H1 (cell line): ENCODE results near the gene ZNF23. TPM values are rescaled to one million over a fixed set of nuclear protein-coding genes. Genes with fewer than 3 reads are reported as not detected.

ENCODE experiments used
- CTCF ChIA-PET: fragments of 300-600 bp; sonication (Branson Sonifier 250); formaldehyde crosslinking; loops from one replicate; lab custom pipeline; 2021; ENCODE audit not compliant: partially characterized antibody; lab: Charles Lee
- POLR2A ChIA-PET: fragments of 300-600 bp; sonication (Branson Sonifier 250); formaldehyde crosslinking; loops from one replicate; lab custom pipeline; 2021; ENCODE audit warnings: inconsistent platforms; ENCODE audit not compliant: partially characterized antibody; lab: Charles Lee
- DNase-seq, 2 experiments: peaks; one replicate each; pipeline versions ENCODE4 v3.0.0 to v3.0.0-alpha.2; 2010 to 2022; ENCODE audit warnings: low spot score in 2 of 2, low read depth in 1 of 2, mixed read lengths in 1 of 2
- FAIRE-seq: peaks from 2 replicates; lab custom pipeline; 2011; peaks lifted over from hg19 to GRCh38; lab: Jason Lieb, UNC
- H2AFZ ChIP-seq: 2 replicates; pipeline ENCODE4 v1.8.1; 2012; ENCODE audit warnings: low read length, inconsistent platforms
- H2AK5ac ChIP-seq: 2 replicates; pipeline ENCODE4 v1.6.1; 2013; ENCODE audit warnings: low read depth, low read length
- H2BK120ac ChIP-seq: replicated peaks from 2 replicates; pipeline ENCODE3; 2013; ENCODE audit warnings: low read depth, low read length, inconsistent platforms
- H2BK12ac ChIP-seq: 2 replicates; pipeline ENCODE4 v1.6.1; 2013; ENCODE audit warnings: low read depth, low read length
- H2BK15ac ChIP-seq: 2 replicates; pipeline ENCODE4 v1.6.1; 2013; ENCODE audit warnings: low read length
- H2BK20ac ChIP-seq: 2 replicates; pipeline ENCODE4 v1.6.1; 2013; ENCODE audit warnings: low read length
- H2BK5ac ChIP-seq: 2 replicates; pipeline ENCODE4 v1.6.1; 2013; ENCODE audit warnings: low read depth, low read length
- H3K14ac ChIP-seq: 2 replicates; pipeline ENCODE4 v1.6.1; 2013; ENCODE audit warnings: inconsistent platforms; ENCODE audit not compliant: insufficient read length
- H3K18ac ChIP-seq: 2 replicates; pipeline ENCODE4 v1.6.1; 2013; ENCODE audit warnings: low read length; ENCODE audit errors: extremely low read depth
- H3K23ac ChIP-seq: 2 replicates; pipeline ENCODE4 v1.6.1; 2013; ENCODE audit warnings: inconsistent platforms; ENCODE audit not compliant: insufficient read length
- H3K23me2 ChIP-seq: 2 replicates; pipeline ENCODE4 v1.6.1; 2013; ENCODE audit warnings: low read depth, low read length
- H3K27ac ChIP-seq: 2 replicates; pipeline ENCODE4 v1.6.1; 2011; ENCODE audit warnings: low read depth, low read length, inconsistent platforms
- H3K27me3 ChIP-seq, 4 experiments: replicated peaks in 1 of 4; 1 replicate in 1 of 4; 2 replicates in 3 of 4; pipeline versions ENCODE4 v1.6.1 to v1.8.1; 2011 to 2013; ENCODE audit warnings: low read length in 3 of 4, mild to moderate bottlenecking in 3 of 4, inconsistent platforms in 2 of 4, mixed read lengths in 2 of 4, moderate library complexity in 1 of 4; ENCODE audit not compliant: control insufficient read depth in 3 of 4, insufficient read depth in 3 of 4; ENCODE audit errors: extremely low read depth in 1 of 4
- H3K36me3 ChIP-seq, 4 experiments: 2 replicates each; pipeline versions ENCODE4 v1.6.1 to v1.8.1; 2011 to 2013; ENCODE audit warnings: mild to moderate bottlenecking in 4 of 4, low read length in 3 of 4, moderate library complexity in 2 of 4, control low read depth in 1 of 4, inconsistent platforms in 1 of 4; ENCODE audit not compliant: insufficient read depth in 4 of 4, control insufficient read depth in 2 of 4
- H3K4ac ChIP-seq: replicated peaks from 2 replicates; pipeline ENCODE3; 2013; ENCODE audit warnings: low read length, low read depth, mixed read lengths, inconsistent platforms; ENCODE audit not compliant: insufficient read length
- H3K4me1 ChIP-seq, 4 experiments: replicated peaks in 1 of 4; 1 replicate in 1 of 4; 2 replicates in 3 of 4; pipeline versions ENCODE4 v1.6.1 to v1.8.1; 2011 to 2013; ENCODE audit warnings: low read length in 3 of 4, inconsistent platforms in 2 of 4, mixed read lengths in 1 of 4; ENCODE audit not compliant: insufficient read depth in 4 of 4, control insufficient read depth in 3 of 4
- H3K4me2 ChIP-seq, 2 experiments: 2 replicates each; pipeline versions ENCODE4 v1.6.1 to v1.8.1; 2011 to 2013; ENCODE audit warnings: low read depth in 2 of 2, low read length in 2 of 2, control low read depth in 1 of 2, inconsistent platforms in 1 of 2, mild to moderate bottlenecking in 1 of 2; ENCODE audit not compliant: insufficient read depth in 1 of 2
- H3K4me3 ChIP-seq, 4 experiments: fragments of 200-600, 300-600 bp in 1 of 4; sonication (generic), shearing (Covaris generic), sonication (Bioruptor Twin) in 1 of 4; 2 replicates each; pipeline versions ENCODE4 v1.5.1 to v1.8.1; 2011 to 2016; ENCODE audit warnings: low read length in 4 of 4, low read depth in 3 of 4, control low read depth in 2 of 4, inconsistent platforms in 2 of 4, mild to moderate bottlenecking in 2 of 4, mixed read lengths in 1 of 4, moderate library complexity in 1 of 4; ENCODE audit not compliant: insufficient read depth in 2 of 4; ENCODE audit errors: extremely low read depth in 1 of 4
- H3K56ac ChIP-seq: replicated peaks from 2 replicates; pipeline ENCODE3; 2013; ENCODE audit warnings: low read depth, mild to moderate bottlenecking, mixed read lengths, low read length, inconsistent platforms; ENCODE audit not compliant: insufficient read length
- H3K79me1 ChIP-seq: 2 replicates; pipeline ENCODE4 v1.6.1; 2013; ENCODE audit warnings: low read depth, low read length, control low read depth
- H3K79me2 ChIP-seq, 2 experiments: 2 replicates each; pipeline versions ENCODE4 v1.6.1 to v1.8.1; 2012 to 2013; ENCODE audit warnings: low read length in 2 of 2, mild to moderate bottlenecking in 2 of 2, inconsistent platforms in 1 of 2; ENCODE audit not compliant: insufficient read depth in 2 of 2, control insufficient read depth in 1 of 2
- H3K9ac ChIP-seq, 4 experiments: replicated peaks in 1 of 4; 1 replicate in 1 of 4; 2 replicates in 3 of 4; pipeline versions ENCODE4 v1.6.1 to v1.8.1; 2011 to 2013; ENCODE audit warnings: low read depth in 3 of 4, low read length in 3 of 4, control low read depth in 2 of 4, mild to moderate bottlenecking in 2 of 4, moderate library complexity in 2 of 4, inconsistent platforms in 1 of 4; ENCODE audit errors: extremely low read depth in 1 of 4
- H3K9me3 ChIP-seq, 2 experiments: 2 replicates each; pipeline versions ENCODE4 v1.6.1 to v1.8.1; 2012 to 2013; ENCODE audit warnings: mild to moderate bottlenecking in 2 of 2, moderate library complexity in 2 of 2, control low read depth in 1 of 2, inconsistent platforms in 1 of 2, low read depth in 1 of 2, low read length in 1 of 2, mixed read lengths in 1 of 2; ENCODE audit not compliant: insufficient read depth in 2 of 2
- H4K20me1 ChIP-seq, 2 experiments: replicated peaks in 1 of 2; 2 replicates each; pipeline versions ENCODE3 to v1.8.1; 2011 to 2013; ENCODE audit warnings: inconsistent platforms in 2 of 2, low read length in 2 of 2, mild to moderate bottlenecking in 1 of 2; ENCODE audit not compliant: insufficient read depth in 2 of 2, control insufficient read depth in 1 of 2
- H4K5ac ChIP-seq: 2 replicates; pipeline ENCODE4 v1.6.1; 2013; ENCODE audit warnings: low read length, low read depth, mixed read lengths, inconsistent platforms; ENCODE audit not compliant: insufficient read length
- H4K8ac ChIP-seq: 2 replicates; pipeline ENCODE4 v1.8.0; 2013; ENCODE audit warnings: mild to moderate bottlenecking, moderate library complexity, low read length, inconsistent platforms; ENCODE audit not compliant: insufficient read depth; ENCODE audit errors: extremely low read depth
- H4K91ac ChIP-seq: replicated peaks from 2 replicates; pipeline ENCODE3; 2013; ENCODE audit warnings: low read length, mixed read lengths, inconsistent platforms; ENCODE audit not compliant: insufficient read length
- CEBPB ChIP-seq: IDR thresholded peaks from 2 replicates; pipeline ENCODE4 v1.6.1; 2012; ENCODE audit warnings: low read depth, low read length
- GTF2F1 ChIP-seq: IDR thresholded peaks from 2 replicates; pipeline ENCODE4 v1.6.1; 2012; ENCODE audit warnings: low read depth, low read length, improper control_type of control experiment, borderline replicate concordance
- TEAD4 ChIP-seq: IDR thresholded peaks from 2 replicates; pipeline ENCODE4 v1.6.1; 2012; ENCODE audit warnings: low read depth, low read length, inconsistent platforms, mixed read lengths
- WGBS, 2 experiments: shearing (Covaris generic) in 1 of 2; methylation state at CpG; one replicate each; pipeline versions ENCODE4 v1.1.6 to v1.1.7; 2013 to 2015; ENCODE audit warnings: low lambda C conversion rate in 2 of 2, mixed read lengths in 2 of 2, inconsistent platforms in 1 of 2, low coverage in 1 of 2, missing lambda C conversion rate in 1 of 2; ENCODE audit not compliant: insufficient replicate concordance in 2 of 2, insufficient coverage in 1 of 2, insufficient read length in 1 of 2; ENCODE audit errors: extremely low coverage in 1 of 2, missing lambda C conversion rate in 1 of 2; 5-methylcytosine and 5-hydroxymethylcytosine counted together
- polyA plus RNA-seq, 7 experiments: library from polyadenylated mRNA; depleted of rRNA in 3 of 7; stranded (reverse) in 5 of 7; unstranded in 2 of 7; fragments of >200 nt in 5 of 7; fragments of 200-250 nt in 2 of 7; gene quantifications; 1 replicate in 5 of 7; 2 replicates in 1 of 7; 4 replicates in 1 of 7; pipeline versions ENCODE4 v1.2.1 to v1.2.3, GENCODE V29; 2011 to 2013; ENCODE audit warnings: missing spikeins in 2 of 7, mixed read lengths in 2 of 7
- total RNA-seq: library from RNA; stranded (reverse); fragmentation: NEBNext Ultra II Directional; extraction: Animal tissue kit (Norgen Biotek cat#: 25700); gene quantifications from 2 replicates; pipeline ENCODE4 v1.2.1, GENCODE V29; 2021
- TF ChIP-seq, protein P1 (sequence below), 3 experiments: IDR thresholded peaks; 1 replicate in 2 of 3; 2 replicates in 1 of 3; pipeline versions ENCODE4 v1.5.1 to v1.6.1; 2011; ENCODE audit warnings: low read length in 3 of 3, mild to moderate bottlenecking in 3 of 3, inconsistent platforms in 2 of 3, low read depth in 1 of 3, moderate library complexity in 1 of 3; ENCODE audit not compliant: insufficient read depth in 1 of 3; ENCODE audit errors: control extremely low read depth in 1 of 3

Gene ZNF23
- total and polyA plus RNA-seq, 2 of the 8 experiments (the other 6 are each of a cell fraction or from before 2014, with no cell fraction given) = 2.4 to 10.2 TPM

DNA sequence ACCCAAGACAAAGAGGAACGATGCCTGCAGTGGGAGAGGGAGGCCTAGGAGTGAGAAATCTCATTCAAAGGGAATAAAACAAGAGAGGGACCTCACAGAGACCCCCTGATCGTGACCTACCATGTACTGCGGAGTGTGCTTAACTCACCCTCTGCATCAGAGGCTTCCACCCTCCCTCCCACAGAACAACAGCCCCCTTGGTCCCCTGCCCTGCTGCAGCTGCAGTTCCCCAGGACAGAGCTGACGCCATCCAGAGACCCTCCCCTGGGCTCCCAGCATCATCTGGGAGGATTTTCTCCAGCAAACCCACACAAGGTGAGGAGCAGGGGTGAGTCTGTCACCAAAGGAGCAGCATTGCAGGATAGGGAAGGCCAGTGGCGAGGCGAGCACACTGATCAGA lies 60.0 kb downstream of the ZNF23 start:
- Histone ChIP-seq H3K79me2 (no peaks in the 10 kb centered on the region), H3K14ac (no peak overlapping the region), H2AFZ (peak overlapping the region; percentile 78)

More for the DNA sequence above, 60.0 kb downstream of the ZNF23 start:
- DNase-seq (no peak), FAIRE-seq (no peak)
- Histone ChIP-seq H3K79me1 (no peaks in the 10 kb centered on the region), H3K4me3 (no peak overlapping the region), H2BK20ac (peak overlapping the region; percentile 91; the same call in 1 of the 2 replicates), H3K4me2 (peak overlapping the region in 1 of 2 experiments; percentile 46; a peak in 2 of 4 replicates), H3K4me1 (peaks cover 0 to 15% (median 6%) of the 10 kb centered on the region in 4 experiments; a peak in 6 of 7 replicates), H2BK15ac (peak overlapping the region; percentile 66), H3K36me3 (no peaks in the 10 kb centered on the region), H3K18ac (peak overlapping the region; percentile 64), H4K5ac (peak overlapping the region; percentile 26), H3K23me2 (no peaks in the 10 kb centered on the region), H2AK5ac (peak overlapping the region; percentile 70; the same call in 1 of the 2 replicates), H3K9me3 (no peaks in the 10 kb centered on the region), H2BK12ac (peak overlapping the region; percentile 94), H2BK120ac (no peak overlapping the region), H4K91ac (peak overlapping the region; percentile 63), H3K27me3 (no peaks in the 10 kb centered on the region), H4K8ac (peak overlapping the region; percentile 91; the same call in 1 of the 2 replicates), H3K4ac (no peak overlapping the region), H2BK5ac (peak overlapping the region; percentile 92; the same call in 1 of the 2 replicates), H3K9ac (no peak overlapping the region; a peak in 1 of 7 replicates), H3K23ac (no peak overlapping the region), H4K20me1 (no peaks in the 10 kb centered on the region), H3K56ac (no peak overlapping the region), H3K27ac (no peak overlapping the region)
- WGBS, 2 experiments = 73% methylated on average over 6 of the region's 6 CpGs; no CpG with 5 or more reads in 1 of the 2 experiments
- ChIA-PET POLR2A (interaction anchor here (2.8 kb wide), 1 partner anchor 15 kb away, joined by 11 read pairs; no protein-coding TSS in a partner anchor), CTCF (interaction anchor here (0.6 to 1.6 kb wide), 2 partner anchors 10 to 83 kb away, joined by 3 to 9 read pairs; no protein-coding TSS in a partner anchor)
- TF ChIP-seq GTF2F1 (no peak), CEBPB (no peak), TEAD4 (no peak)
- TF ChIP-seq, protein P1, sequence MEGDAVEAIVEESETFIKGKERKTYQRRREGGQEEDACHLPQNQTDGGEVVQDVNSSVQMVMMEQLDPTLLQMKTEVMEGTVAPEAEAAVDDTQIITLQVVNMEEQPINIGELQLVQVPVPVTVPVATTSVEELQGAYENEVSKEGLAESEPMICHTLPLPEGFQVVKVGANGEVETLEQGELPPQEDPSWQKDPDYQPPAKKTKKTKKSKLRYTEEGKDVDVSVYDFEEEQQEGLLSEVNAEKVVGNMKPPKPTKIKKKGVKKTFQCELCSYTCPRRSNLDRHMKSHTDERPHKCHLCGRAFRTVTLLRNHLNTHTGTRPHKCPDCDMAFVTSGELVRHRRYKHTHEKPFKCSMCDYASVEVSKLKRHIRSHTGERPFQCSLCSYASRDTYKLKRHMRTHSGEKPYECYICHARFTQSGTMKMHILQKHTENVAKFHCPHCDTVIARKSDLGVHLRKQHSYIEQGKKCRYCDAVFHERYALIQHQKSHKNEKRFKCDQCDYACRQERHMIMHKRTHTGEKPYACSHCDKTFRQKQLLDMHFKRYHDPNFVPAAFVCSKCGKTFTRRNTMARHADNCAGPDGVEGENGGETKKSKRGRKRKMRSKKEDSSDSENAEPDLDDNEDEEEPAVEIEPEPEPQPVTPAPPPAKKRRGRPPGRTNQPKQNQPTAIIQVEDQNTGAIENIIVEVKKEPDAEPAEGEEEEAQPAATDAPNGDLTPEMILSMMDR (IDR thresholded peaks at IDR 0.05; ENCODE audit: control extremely low read depth in 1 of 3, insufficient read depth in 1 of 3, low read depth in 1 of 3, low read length in 3 of 3) = no peak
